ENCODE results near the gene ARF5.

- TF ChIP-seq EZH2phosphoT487 (conservative IDR thresholded peaks at IDR 0.05; ENCODE audit: low read length) (no peak), CTCF (IDR thresholded peaks at IDR 0.05; ENCODE audit: insufficient read depth, low read length, poor library complexity, severe bottlenecking) (no peak)
Measured at GRCh38 chr7:127541548-127541947, 46.7 kb upstream of the ARF5 start.

Data from SU-DHL-6 (cell line).